PC-3 (cell line): Measurements from ENCODE around the gene PDXK. TPM values are rescaled to one million over a fixed set of nuclear protein-coding genes. Genes with fewer than 3 reads are reported as not detected.

Experiments
- ATAC-seq: fragments of 200-7000 bp; cut with Tn5 transposase; 2 replicates; pipeline ENCODE4 v1.9.1; 2020; ENCODE audit warnings: mild to moderate bottlenecking, moderate library complexity
- BruUV-seq: library from RNA; stranded (reverse); fragments of 400-500 nt; replicated peaks from 2 replicates; lab custom pipeline; 2021; lab: Mats Ljungman, UMichigan
- CTCF ChIA-PET: fragments of 300-600 bp; sonication (Branson Sonifier 250); formaldehyde crosslinking; loops from one replicate; lab custom pipeline; 2022; ENCODE audit warnings: antibody characterized with exemption; lab: Charles Lee
- POLR2A ChIA-PET: fragments of 300-600 bp; sonication (Branson Sonifier 250); formaldehyde crosslinking; loops from one replicate; lab custom pipeline; 2022; ENCODE audit warnings: antibody characterized with exemption; ENCODE audit not compliant: unreplicated experiment; lab: Charles Lee
- DNase-seq: peaks from one replicate; pipeline ENCODE4 v3.0.0-alpha.2; 2015
- H2AFZ ChIP-seq: fragments of 300-600 bp; sonication (generic); 2 replicates; pipeline ENCODE4 v1.6.0; 2016; ENCODE audit warnings: antibody characterized with exemption, low read length
- H3F3A ChIP-seq: fragments of 300-600 bp; sonication (generic); one replicate; pipeline ENCODE4 v1.6.0; 2017; ENCODE audit warnings: antibody characterized with exemption, low read length, control low read depth, mild to moderate bottlenecking; ENCODE audit not compliant: unreplicated experiment
- H3K27ac ChIP-seq: fragments of 300-600 bp; sonication (generic); 2 replicates; pipeline ENCODE4 v1.5.1; 2016; ENCODE audit warnings: mild to moderate bottlenecking, low read length
- H3K27me3 ChIP-seq: fragments of 300-600 bp; sonication (generic); 2 replicates; pipeline ENCODE4 v1.6.1; 2016; ENCODE audit warnings: low read length, mixed read lengths
- H3K36me3 ChIP-seq: fragments of 300-600 bp; sonication (generic); 2 replicates; pipeline ENCODE4 v1.6.1; 2016; ENCODE audit warnings: low read depth, mixed run types, low read length, mixed read lengths
- H3K4me1 ChIP-seq: fragments of 300-600 bp; sonication (generic); 2 replicates; pipeline ENCODE4 v1.5.1; 2016; ENCODE audit warnings: low read length; ENCODE audit not compliant: insufficient read depth
- H3K4me2 ChIP-seq: fragments of 300-600 bp; sonication (generic); 2 replicates; pipeline ENCODE4 v1.6.0; 2016; ENCODE audit warnings: low read length
- H3K4me3 ChIP-seq: fragments of 300-600 bp; sonication (generic); 2 replicates; pipeline ENCODE4 v1.5.1; 2016; ENCODE audit warnings: mild to moderate bottlenecking, low read length, mixed read lengths
- H3K79me2 ChIP-seq: fragments of 300-600 bp; sonication (generic); 2 replicates; pipeline ENCODE4 v1.6.1; 2017; ENCODE audit warnings: low read length, mixed read lengths
- H3K9ac ChIP-seq: fragments of 300-600 bp; sonication (generic); 2 replicates; pipeline ENCODE4 v1.6.0; 2016; ENCODE audit warnings: mild to moderate bottlenecking, low read length
- H3K9me2 ChIP-seq: fragments of 300-600 bp; sonication (generic); replicated peaks from 2 replicates; pipeline ENCODE4 v1.6.1; 2016; ENCODE audit warnings: mixed run types, low read length, mixed read lengths
- H3K9me3 ChIP-seq: fragments of 300-600 bp; sonication (generic); 2 replicates; pipeline ENCODE4 v1.6.1; 2016; ENCODE audit warnings: low read length, mixed read lengths
- H4K20me1 ChIP-seq: fragments of 300-600 bp; sonication (generic); 2 replicates; pipeline ENCODE4 v1.6.1; 2016; ENCODE audit warnings: low read length, mixed read lengths
- CTCF ChIP-seq: fragments of 300-600 bp; sonication (generic); conservative IDR thresholded peaks from 2 replicates; pipeline ENCODE4 v1.5.1; 2017; ENCODE audit warnings: antibody characterized with exemption, low read depth, mild to moderate bottlenecking, low read length
- EZH2 ChIP-seq: fragments of 300-600 bp; sonication (generic); IDR thresholded peaks from one replicate; pipeline ENCODE4 v1.6.1; 2017; ENCODE audit warnings: antibody characterized with exemption, mild to moderate bottlenecking, low read length; ENCODE audit not compliant: unreplicated experiment
- EZH2phosphoT487 ChIP-seq: fragments of 300-600 bp; sonication (generic); IDR thresholded peaks from 2 replicates; pipeline ENCODE4 v1.6.1; 2018; ENCODE audit warnings: mild to moderate bottlenecking, antibody characterized with exemption, low read length, borderline replicate concordance
- intact Hi-C: fragments of 100-400 bp; cut with micrococcal nuclease; formaldehyde crosslinking; loops from 2 replicates; pipeline ENCODE4 v1.9.0; 2023
- total RNA-seq: library from RNA; depleted of rRNA; stranded (reverse); fragments of >200 nt; gene quantifications from 2 replicates; pipeline ENCODE4 v1.2.3, GENCODE V29; 2014

The PDXK gene
- total RNA-seq, 1 experiment from 2014 or later, result 464 TPM

GRCh38 chr21:43703035-43703880 lies 15.7 kb upstream of the PDXK start:
- H3F3A ChIP-seq, result no peaks in the 10 kb centered on the region
- TF ChIP-seq EZH2 (no peak), CTCF (no peak), EZH2phosphoT487 (no peak)
- no peaks in the 10 kb centered on the region for H3K79me2 ChIP-seq
- ChIA-PET POLR2A (no interaction called here), CTCF (interaction anchor here (0.7 kb wide), 1 partner anchor 109 kb away, joined by 3 read pairs; no protein-coding TSS in a partner anchor)
- no peaks in the 10 kb centered on the region for H3K36me3 ChIP-seq
- H3K9ac ChIP-seq, result no peak overlapping the region
- H3K9me2 ChIP-seq, result no peaks in the 10 kb centered on the region
- H3K4me2 ChIP-seq, result no peak overlapping the region
- H2AFZ ChIP-seq, result no peak overlapping the region
- no peak overlapping the region for H3K27ac ChIP-seq
- no TSS peak for BruUV-seq
- H3K4me1 ChIP-seq, result peaks cover 5% of the 10 kb centered on the region; the same call in 1 of the 2 replicates
- no peaks in the 10 kb centered on the region for H3K9me3 ChIP-seq
- intact Hi-C loops, result no loop called here
- no peaks in the 10 kb centered on the region for H3K27me3 ChIP-seq
- no peak for ATAC-seq
- no peak for DNase-seq
- no peaks in the 10 kb centered on the region for H4K20me1 ChIP-seq
- no peak overlapping the region for H3K4me3 ChIP-seq

- Histone ChIP-seq H4K20me1 (no peaks in the 10 kb centered on the region), H3K36me3 (no peaks in the 10 kb centered on the region), H3K4me3 (no peak overlapping the region), H3K9me3 (no peaks in the 10 kb centered on the region), H3K9me2 (no peaks in the 10 kb centered on the region), H3K27ac (no peak overlapping the region), H2AFZ (no peak overlapping the region), H3K4me2 (no peak overlapping the region), H3K79me2 (peaks cover 6% of the 10 kb centered on the region; the same call in 1 of the 2 replicates), H3K9ac (no peak overlapping the region), H3F3A (no peaks in the 10 kb centered on the region), H3K4me1 (peaks cover 20% of the 10 kb centered on the region), H3K27me3 (no peaks in the 10 kb centered on the region)
- TF ChIP-seq EZH2phosphoT487 (no peak), CTCF (no peak), EZH2 (no peak)
- intact Hi-C loops, result no loop called here
- no TSS peak for BruUV-seq
- CTCF ChIA-PET, result no interaction called here
- DNase-seq (no peak), ATAC-seq (no peak)
- POLR2A ChIA-PET, result interaction anchor here (0.6 kb wide), 1 partner anchor 743 kb away, joined by 3 read pairs; no protein-coding TSS in a partner anchor
These were observed 11.5 kb upstream of the PDXK start for GRCh38 chr21:43707462-43707861.
